NCI-H146 (cell line): ENCODE results near the gene LRRC8C.

Experiments
- DNase-seq: peaks from one replicate; lab custom pipeline; 2025; lab: John Stamatoyannopoulos, UW

LRRC8C gene

GRCh38 chr1:89671775-89672488 lies 39.0 kb downstream of the LRRC8C start:
- no peak for DNase-seq

GRCh38 chr1:89672489-89673183 lies 39.7 kb downstream of the LRRC8C start:
- no peak for DNase-seq

- no peak for DNase-seq
These were observed 40.3 kb downstream of the LRRC8C start for GRCh38 chr1:89673251-89673650.

- no peak for DNase-seq
These were observed 42.8 kb downstream of the LRRC8C start for GRCh38 chr1:89675677-89676076.

GRCh38 chr1:89681045-89681729 lies 48.3 kb downstream of the LRRC8C start:
- no peak for DNase-seq

GRCh38 chr1:89682611-89683010 lies 49.7 kb downstream of the LRRC8C start:
- DNase-seq: no peak

- DNase-seq: no peak
These were observed 52.5 kb downstream of the LRRC8C start for GRCh38 chr1:89685461-89685860.

- DNase-seq: no peak
These were observed 53.6 kb downstream of the LRRC8C start for GRCh38 chr1:89686520-89686919.

GRCh38 chr1:89687254-89687653 lies 54.3 kb downstream of the LRRC8C start:
- DNase-seq: no peak

GRCh38 chr1:89688607-89689006 lies 55.7 kb downstream of the LRRC8C start:
- DNase-seq: no peak

- no peak for DNase-seq
These were observed 56.3 kb downstream of the LRRC8C start for GRCh38 chr1:89689234-89689633.

GRCh38 chr1:89690595-89690994 lies 57.7 kb downstream of the LRRC8C start:
- DNase-seq: no peak

GRCh38 chr1:89692601-89693521 lies 59.9 kb downstream of the LRRC8C start:
- DNase-seq: no peak

- DNase-seq: no peak
These were observed 62.9 kb downstream of the LRRC8C start for GRCh38 chr1:89695847-89696246.

- DNase-seq: no peak
These were observed 64.5 kb downstream of the LRRC8C start for GRCh38 chr1:89697383-89697782.

- DNase-seq: no peak
These were observed 65.2 kb downstream of the LRRC8C start for GRCh38 chr1:89698020-89698560.

- DNase-seq: no peak
These were observed 65.7 kb downstream of the LRRC8C start for GRCh38 chr1:89698624-89699023.

GRCh38 chr1:89699451-89699986 lies 66.6 kb downstream of the LRRC8C start:
- DNase-seq: no peak

- no peak for DNase-seq
These were observed 68.9 kb downstream of the LRRC8C start for GRCh38 chr1:89701746-89702241.

GRCh38 chr1:89702520-89703045 lies 69.7 kb downstream of the LRRC8C start:
- no peak for DNase-seq

GRCh38 chr1:89703469-89703868 lies 70.5 kb downstream of the LRRC8C start:
- no peak for DNase-seq
